Neural crest cell (in vitro differentiated cells): ENCODE data around the gene SLC39A11. TPM values are rescaled to one million over a fixed set of nuclear protein-coding genes. Genes with fewer than 3 reads are reported as not detected.

Source experiments
- DNase-seq: peaks from one replicate; pipeline ENCODE4 v3.0.0; 2021; ENCODE audit warnings: low read depth, mixed read lengths, low spot score
- H3K27ac Mint-ChIP-seq: one replicate; pipeline ENCODE4 v1.8.0; 2021; ENCODE audit warnings: mild to moderate bottlenecking, mixed read lengths; ENCODE audit not compliant: unreplicated experiment
- H3K27me3 Mint-ChIP-seq: 2 replicates; pipeline ENCODE4 v1.8.0; 2021; ENCODE audit warnings: low read depth, mild to moderate bottlenecking, mixed read lengths
- H3K36me3 Mint-ChIP-seq: 2 replicates; pipeline ENCODE4 v1.8.0; 2021; ENCODE audit warnings: low read depth, mild to moderate bottlenecking, mixed read lengths
- H3K4me1 Mint-ChIP-seq: 2 replicates; pipeline ENCODE4 v1.8.0; 2021; ENCODE audit warnings: mixed read lengths
- H3K4me3 Mint-ChIP-seq: one replicate; pipeline ENCODE4 v1.8.0; 2021; ENCODE audit warnings: mild to moderate bottlenecking, mixed read lengths
- H3K9me3 Mint-ChIP-seq: 2 replicates; pipeline ENCODE4 v1.8.0; 2021; ENCODE audit warnings: mixed read lengths
- total RNA-seq: library from RNA; stranded (reverse); gene quantifications from 2 replicates; pipeline ENCODE4 v1.2.1, GENCODE V29; 2021
- TF ChIP-seq, protein P1 (sequence below): fragments of 200-600 bp; sonication (generic); conservative IDR thresholded peaks from 2 replicates; pipeline ENCODE4 v1.5.0; 2021; ENCODE audit warnings: antibody characterized with exemption, mild to moderate bottlenecking

The SLC39A11 gene
- total RNA-seq, 1 donor from 2014 or later, result 11.3 TPM

DNA sequence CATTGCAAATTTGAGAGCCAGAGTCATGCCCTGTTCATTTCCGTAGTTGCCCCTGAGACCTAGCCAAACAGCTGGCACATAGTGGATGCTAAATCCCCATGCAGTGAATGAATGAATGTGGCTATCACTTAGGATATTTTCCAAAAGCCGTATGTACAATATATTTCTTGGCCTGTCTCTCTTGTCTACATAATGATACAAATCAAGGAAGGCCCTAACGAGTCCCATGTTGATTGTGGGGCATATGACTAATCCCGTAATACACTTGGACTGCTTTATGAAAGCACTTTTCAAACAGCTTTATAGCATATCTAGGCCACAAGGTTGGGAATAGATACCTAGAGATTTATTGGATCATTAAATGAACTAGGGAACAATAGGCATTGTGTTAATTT lies 478.0 kb downstream of the SLC39A11 start:
- TF ChIP-seq, protein P1, sequence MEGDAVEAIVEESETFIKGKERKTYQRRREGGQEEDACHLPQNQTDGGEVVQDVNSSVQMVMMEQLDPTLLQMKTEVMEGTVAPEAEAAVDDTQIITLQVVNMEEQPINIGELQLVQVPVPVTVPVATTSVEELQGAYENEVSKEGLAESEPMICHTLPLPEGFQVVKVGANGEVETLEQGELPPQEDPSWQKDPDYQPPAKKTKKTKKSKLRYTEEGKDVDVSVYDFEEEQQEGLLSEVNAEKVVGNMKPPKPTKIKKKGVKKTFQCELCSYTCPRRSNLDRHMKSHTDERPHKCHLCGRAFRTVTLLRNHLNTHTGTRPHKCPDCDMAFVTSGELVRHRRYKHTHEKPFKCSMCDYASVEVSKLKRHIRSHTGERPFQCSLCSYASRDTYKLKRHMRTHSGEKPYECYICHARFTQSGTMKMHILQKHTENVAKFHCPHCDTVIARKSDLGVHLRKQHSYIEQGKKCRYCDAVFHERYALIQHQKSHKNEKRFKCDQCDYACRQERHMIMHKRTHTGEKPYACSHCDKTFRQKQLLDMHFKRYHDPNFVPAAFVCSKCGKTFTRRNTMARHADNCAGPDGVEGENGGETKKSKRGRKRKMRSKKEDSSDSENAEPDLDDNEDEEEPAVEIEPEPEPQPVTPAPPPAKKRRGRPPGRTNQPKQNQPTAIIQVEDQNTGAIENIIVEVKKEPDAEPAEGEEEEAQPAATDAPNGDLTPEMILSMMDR, result no peak

DNA sequence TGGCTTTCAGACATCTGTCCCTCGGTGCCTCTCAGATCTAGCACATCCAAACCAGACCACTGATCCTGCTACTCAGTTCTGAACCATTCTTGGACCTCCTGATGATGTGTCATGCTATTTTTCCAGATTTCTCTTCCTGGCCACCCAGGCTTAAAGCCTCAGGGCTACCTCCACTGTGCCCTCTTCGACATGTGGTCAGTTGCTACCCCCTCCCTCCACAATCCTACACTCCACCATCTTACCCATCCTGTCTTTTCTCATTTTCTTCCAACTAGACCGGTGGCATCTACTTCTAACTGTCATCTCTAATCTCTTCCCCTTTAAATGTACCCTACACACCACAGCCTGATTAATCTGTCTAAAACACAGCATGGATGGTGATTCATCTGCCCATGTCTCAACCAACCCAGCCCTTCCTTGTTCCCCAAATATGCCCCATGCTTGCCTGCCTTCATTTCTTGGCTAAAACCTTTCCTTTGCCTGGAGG lies 478.6 kb downstream of the SLC39A11 start:
- H3K27me3 Mint-ChIP-seq, result peaks cover 10% of the 10 kb centered on the region
- peak overlapping the region; percentile 88 for H3K4me3 Mint-ChIP-seq
- TF ChIP-seq, protein P1, result no peak
- DNase-seq, result no peak
- peak overlapping the region; percentile 38 for H3K27ac Mint-ChIP-seq
- no peaks in the 10 kb centered on the region for H3K9me3 Mint-ChIP-seq
- H3K36me3 Mint-ChIP-seq, result no peaks in the 10 kb centered on the region
- H3K4me1 Mint-ChIP-seq, result peaks cover 49% of the 10 kb centered on the region

More for the DNA sequence above, 478.0 kb downstream of the SLC39A11 start:
- Mint-ChIP-seq H3K27me3 (peaks cover 10% of the 10 kb centered on the region), H3K4me3 (peak overlapping the region; percentile 88), H3K4me1 (peaks cover 51% of the 10 kb centered on the region), H3K36me3 (no peaks in the 10 kb centered on the region), H3K27ac (peak overlapping the region; percentile 97), H3K9me3 (no peaks in the 10 kb centered on the region)
- DNase-seq, result no peak

DNA sequence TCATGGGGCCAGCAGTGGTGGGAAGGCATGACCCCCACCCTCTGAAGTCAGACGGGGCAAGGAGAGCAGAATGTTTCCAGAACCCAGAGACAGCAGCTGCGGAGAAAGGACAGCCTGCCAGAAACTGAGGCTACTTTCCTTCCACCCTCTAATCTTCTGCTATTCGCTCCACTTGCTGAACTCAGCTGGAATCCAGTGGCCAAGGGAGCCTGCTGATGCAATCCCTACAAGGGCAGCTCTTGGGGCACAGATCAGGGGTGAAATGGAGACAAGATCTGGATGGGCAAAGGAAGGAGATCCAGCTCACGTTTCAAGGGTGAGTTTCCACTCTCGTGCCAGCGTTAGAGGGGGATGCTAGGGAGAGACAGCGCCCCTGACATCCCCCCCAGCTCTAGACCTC lies 479.1 kb downstream of the SLC39A11 start:
- Mint-ChIP-seq H3K4me3 (peak overlapping the region; percentile 47), H3K27me3 (peaks cover 10% of the 10 kb centered on the region), H3K27ac (peak overlapping the region; percentile 44), H3K9me3 (peaks cover under 1% of the 10 kb centered on the region), H3K36me3 (no peaks in the 10 kb centered on the region), H3K4me1 (peaks cover 48% of the 10 kb centered on the region)
- TF ChIP-seq, protein P1, result no peak
- DNase-seq, result no peak

DNA sequence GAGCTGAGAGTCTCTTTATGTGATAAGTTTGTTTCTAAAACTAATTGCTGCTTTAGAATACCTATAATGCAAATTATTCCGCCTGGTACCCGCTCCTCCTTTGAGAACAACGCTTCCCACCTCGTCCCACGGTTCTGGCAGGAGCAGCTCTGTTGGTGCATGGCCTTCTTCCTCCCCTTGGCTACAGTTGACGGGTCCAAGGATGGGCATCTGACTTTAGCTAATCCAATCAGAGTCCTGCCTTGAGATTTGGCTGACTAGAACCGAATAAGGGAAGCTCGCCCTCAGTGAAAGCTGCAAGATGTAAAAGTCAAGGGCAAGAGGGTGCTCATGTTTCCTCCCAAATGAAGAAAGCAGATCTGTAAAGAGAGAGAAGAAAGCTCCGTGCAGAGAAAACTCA lies 481.3 kb downstream of the SLC39A11 start:
- Mint-ChIP-seq H3K4me3 (no peak overlapping the region), H3K4me1 (peaks cover 29% of the 10 kb centered on the region), H3K36me3 (no peaks in the 10 kb centered on the region), H3K27ac (no peak overlapping the region), H3K9me3 (peaks cover 13% of the 10 kb centered on the region), H3K27me3 (peaks cover 10% of the 10 kb centered on the region)
- TF ChIP-seq, protein P1, result no peak
- DNase-seq, result no peak

DNA sequence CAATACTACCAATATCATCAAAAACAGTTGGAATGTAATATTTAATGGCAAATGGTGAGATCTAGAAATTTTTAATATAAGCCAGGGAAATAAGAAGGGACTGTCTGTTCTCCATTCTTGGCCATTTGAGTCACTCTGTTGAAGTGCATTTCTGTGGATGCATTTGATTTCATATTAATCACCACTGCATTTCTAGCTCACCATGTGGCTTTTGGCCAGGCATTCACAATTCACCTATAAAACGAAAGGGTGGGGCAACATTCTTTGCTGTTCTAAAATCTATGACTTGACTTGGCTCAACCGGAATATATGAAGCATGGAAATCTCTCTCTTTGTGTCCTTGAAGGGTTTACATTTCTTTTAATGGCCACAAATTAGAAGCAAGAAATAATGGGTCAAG lies 483.0 kb downstream of the SLC39A11 start:
- no peak overlapping the region for H3K27ac Mint-ChIP-seq
- DNase-seq, result no peak
- H3K9me3 Mint-ChIP-seq, result peaks cover 13% of the 10 kb centered on the region
- H3K4me3 Mint-ChIP-seq, result no peak overlapping the region
- H3K36me3 Mint-ChIP-seq, result no peaks in the 10 kb centered on the region
- peaks cover 7% of the 10 kb centered on the region for H3K27me3 Mint-ChIP-seq
- H3K4me1 Mint-ChIP-seq, result peaks cover 18% of the 10 kb centered on the region
- TF ChIP-seq, protein P1, result no peak
